ENCODE measurements around the gene AP1G1.
"Not testable (repeated sequence)": the region's sequence is repeated elsewhere in the genome, so short reads cannot be mapped to it uniquely, and the experiment has no call there.

AP1G1 gene

GRCh38 chr16:71840052-71840451 lies 31.4 kb upstream of the AP1G1 start:
- DNase-seq (ENCODE audit: extremely low read depth, low read depth): no peak
- no peak for TF ChIP-seq CTCF (IDR thresholded peaks at IDR 0.05; ENCODE audit: low read depth, low read length, missing control alignments)
- no peak overlapping the region for H3K4me3 ChIP-seq (replicated peaks; ENCODE audit: low read depth, low read length)

- DNase-seq (ENCODE audit: extremely low read depth, low read depth): no peak
- TF ChIP-seq CTCF (IDR thresholded peaks at IDR 0.05; ENCODE audit: low read depth, low read length, missing control alignments): no peak
- no peak overlapping the region for H3K4me3 ChIP-seq (replicated peaks; ENCODE audit: low read depth, low read length)
Measured at GRCh38 chr16:71837150-71837549, 28.5 kb upstream of the AP1G1 start.

GRCh38 chr16:71834291-71834690 lies 25.7 kb upstream of the AP1G1 start:
- no peak for DNase-seq (ENCODE audit: extremely low read depth, low read depth)
- no peak overlapping the region for H3K4me3 ChIP-seq (replicated peaks; ENCODE audit: low read depth, low read length)
- TF ChIP-seq CTCF (IDR thresholded peaks at IDR 0.05; ENCODE audit: low read depth, low read length, missing control alignments): no peak

- H3K4me3 ChIP-seq (replicated peaks; ENCODE audit: low read depth, low read length); DNase-seq (ENCODE audit: extremely low read depth, low read depth): not testable (repeated sequence)
Measured at GRCh38 chr16:71832112-71832511, 23.5 kb upstream of the AP1G1 start.

- H3K4me3 ChIP-seq (replicated peaks; ENCODE audit: low read depth, low read length); DNase-seq (ENCODE audit: extremely low read depth, low read depth): not testable (repeated sequence)
Measured at GRCh38 chr16:71831698-71832097, 23.1 kb upstream of the AP1G1 start.

GRCh38 chr16:71830359-71830758 lies 21.7 kb upstream of the AP1G1 start:
- TF ChIP-seq CTCF (IDR thresholded peaks at IDR 0.05; ENCODE audit: low read depth, low read length, missing control alignments): no peak
- no peak overlapping the region for H3K4me3 ChIP-seq (replicated peaks; ENCODE audit: low read depth, low read length)
- no peak for DNase-seq (ENCODE audit: extremely low read depth, low read depth)

- TF ChIP-seq CTCF (IDR thresholded peaks at IDR 0.05; ENCODE audit: low read depth, low read length, missing control alignments): no peak
- no peak for DNase-seq (ENCODE audit: extremely low read depth, low read depth)
- no peak overlapping the region for H3K4me3 ChIP-seq (replicated peaks; ENCODE audit: low read depth, low read length)
Measured at GRCh38 chr16:71826533-71827017, 17.9 kb upstream of the AP1G1 start.

- not testable (repeated sequence) for H3K4me3 ChIP-seq (replicated peaks; ENCODE audit: low read depth, low read length); DNase-seq (ENCODE audit: extremely low read depth, low read depth)
Measured at GRCh38 chr16:71817155-71817500, 8.5 kb upstream of the AP1G1 start.

Measured in HFF-Myc (cell line).